KG1 (cell line): Measurements from ENCODE around the gene DUSP28.
"Not testable (repeated sequence)": the region's sequence is repeated elsewhere in the genome, so short reads cannot be mapped to it uniquely, and the experiment has no call there.

Experiments used
- DNase-seq: peaks from one replicate; lab custom pipeline; 2025; lab: John Stamatoyannopoulos, UW

DUSP28 gene

DNA sequence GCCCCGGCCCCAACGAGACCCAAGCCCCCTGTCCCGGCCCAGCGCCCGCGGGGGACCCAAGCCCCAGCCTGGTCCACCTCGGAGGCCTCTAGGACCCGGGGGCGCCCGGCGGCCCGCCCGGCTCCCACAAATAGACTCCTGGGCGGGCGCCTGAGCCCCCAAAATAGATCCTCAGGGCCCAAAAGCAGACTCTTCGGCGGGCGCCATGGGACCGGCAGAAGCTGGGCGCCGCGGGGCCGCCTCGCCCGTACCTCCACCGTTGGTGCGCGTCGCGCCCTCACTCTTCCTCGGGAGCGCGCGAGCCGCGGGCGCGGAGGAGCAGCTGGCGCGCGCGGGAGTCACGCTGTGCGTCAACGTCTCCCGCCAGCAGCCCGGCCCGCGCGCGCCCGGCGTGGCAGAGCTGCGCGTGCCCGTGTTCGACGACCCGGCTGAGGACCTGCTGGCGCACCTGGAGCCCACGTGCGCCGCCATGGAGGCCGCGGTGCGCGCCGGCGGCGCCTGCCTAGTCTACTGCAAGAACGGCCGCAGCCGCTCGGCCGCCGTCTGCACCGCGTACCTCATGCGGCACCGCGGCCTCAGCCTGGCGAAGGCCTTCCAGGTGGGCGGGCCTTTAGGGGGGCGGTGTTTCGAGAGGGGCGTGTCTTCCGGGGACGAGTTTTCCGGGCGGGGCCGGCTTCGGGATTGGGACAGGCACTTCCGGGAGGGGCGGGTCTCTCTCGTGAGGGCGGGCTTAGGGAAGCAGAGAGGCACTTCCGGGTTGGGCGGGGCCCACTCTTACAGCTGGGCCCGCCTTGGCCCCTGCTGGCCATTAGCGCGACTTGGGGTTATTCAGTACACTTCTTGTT lies 545 bp downstream of the DUSP28 start:
- DNase-seq, result peak; percentile 98

DNA sequence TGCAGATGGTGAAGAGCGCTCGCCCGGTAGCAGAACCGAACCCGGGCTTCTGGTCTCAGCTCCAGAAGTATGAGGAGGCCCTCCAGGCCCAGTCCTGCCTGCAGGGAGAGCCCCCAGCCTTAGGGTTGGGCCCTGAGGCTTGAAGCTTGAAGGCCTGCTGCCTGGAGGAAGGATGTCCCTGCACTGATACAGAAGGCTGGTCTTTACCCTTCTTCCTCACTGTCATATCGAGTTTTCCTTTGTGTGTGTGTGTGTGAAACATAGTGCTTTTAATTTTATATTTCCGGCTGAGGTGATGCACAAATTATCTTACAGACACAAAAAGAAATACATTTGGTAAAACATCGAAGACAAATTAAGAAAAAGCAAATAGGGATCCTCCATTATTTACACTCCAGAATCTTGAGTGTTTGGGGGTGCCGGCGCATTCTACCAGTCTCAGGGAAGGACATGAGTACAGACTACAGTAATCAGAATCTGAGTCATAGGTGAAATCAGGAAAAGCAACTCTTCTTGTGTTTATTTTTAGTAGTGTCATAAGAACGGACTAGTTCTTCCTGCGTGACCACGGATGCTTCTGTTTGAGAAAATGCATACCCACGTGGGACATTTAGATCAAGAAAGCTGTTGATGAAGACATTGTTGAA lies 1.3 kb downstream of the DUSP28 start:
- peak; percentile 64 for DNase-seq

DNA sequence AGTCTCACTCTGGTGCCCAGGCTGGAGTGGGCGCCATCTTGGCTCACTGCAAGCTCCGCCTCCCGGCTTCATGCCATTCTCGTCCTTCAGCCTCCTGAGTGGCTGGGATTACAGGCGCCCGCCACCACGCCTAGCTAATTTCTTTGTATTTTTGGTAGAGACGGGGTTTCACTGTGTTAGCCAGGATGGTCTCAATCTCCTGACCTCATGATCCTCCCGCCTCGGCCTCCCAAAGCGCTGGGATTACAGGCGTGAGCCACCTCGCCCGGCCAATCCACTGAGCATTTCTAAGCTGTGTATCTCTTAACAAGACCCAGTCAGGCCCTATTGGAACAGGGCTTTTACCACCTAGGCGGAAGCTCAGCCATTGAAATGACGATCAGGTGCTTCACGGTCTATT lies 3.1 kb downstream of the DUSP28 start:
- DNase-seq, result not testable (repeated sequence)

DNA sequence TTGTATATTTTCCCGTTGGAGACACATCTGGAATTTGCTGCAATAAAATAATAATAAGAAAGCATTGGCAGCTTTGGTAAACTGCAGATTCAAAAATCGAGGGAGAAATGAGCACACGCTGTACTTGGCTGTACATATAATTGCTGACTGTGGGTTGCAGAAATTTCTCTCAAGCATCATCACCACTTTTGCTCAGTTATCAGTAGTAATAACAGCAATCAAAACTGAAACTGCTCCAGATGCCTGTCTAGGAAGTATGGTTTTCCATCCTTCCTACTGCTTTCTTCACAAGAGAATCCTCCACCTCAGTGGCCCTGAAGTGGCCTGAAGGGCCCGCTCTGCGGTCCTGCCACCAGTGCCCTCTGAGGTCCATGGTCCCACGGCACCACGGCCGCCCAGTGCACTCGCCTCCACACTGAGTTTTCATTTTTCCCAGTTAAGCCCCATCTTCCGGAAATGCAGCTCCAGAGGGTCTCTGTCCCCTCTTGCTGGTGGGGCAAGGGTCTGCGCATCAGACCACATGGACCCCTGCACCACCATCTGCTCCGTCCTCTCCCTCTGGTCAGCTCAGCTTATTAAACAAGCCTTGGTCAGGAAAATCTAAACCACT lies 3.9 kb downstream of the DUSP28 start:
- no peak for DNase-seq

DNA sequence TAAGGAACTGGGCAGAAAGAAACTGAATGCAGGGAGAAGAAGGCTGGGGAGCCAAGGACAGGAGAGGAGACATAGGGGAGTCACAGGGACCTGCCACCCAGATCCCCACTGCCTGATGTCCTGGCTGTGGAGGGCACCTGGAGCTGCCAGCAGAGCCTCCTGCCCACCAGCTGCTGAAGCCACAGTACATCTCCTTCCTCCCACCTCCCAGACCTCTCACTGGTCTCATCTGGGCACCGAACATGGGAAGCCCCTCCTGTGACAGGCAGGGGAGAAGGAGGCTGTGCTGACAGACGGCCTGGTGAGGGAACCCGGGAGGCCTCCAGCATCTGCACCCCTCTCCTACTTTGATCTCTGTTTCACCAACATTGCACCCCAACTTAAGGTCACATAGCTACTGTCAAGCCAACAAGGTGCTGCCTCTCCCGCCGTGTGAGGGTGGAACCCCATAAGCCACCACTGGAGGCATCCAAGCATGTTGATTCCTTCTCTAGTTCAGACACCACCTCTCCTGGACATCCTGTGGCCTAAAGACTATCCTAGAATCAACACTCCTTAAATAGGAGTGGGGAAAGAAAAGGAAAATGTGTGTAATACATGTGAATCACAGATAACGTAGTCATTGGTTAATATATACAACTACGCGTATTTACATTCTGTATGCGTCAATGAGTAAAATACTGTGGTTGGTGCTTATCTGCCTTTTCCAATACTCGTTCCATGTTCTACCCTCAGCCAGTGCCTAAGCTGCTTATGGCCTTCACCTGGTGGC lies 4.6 kb downstream of the DUSP28 start:
- DNase-seq, result no peak

DNA sequence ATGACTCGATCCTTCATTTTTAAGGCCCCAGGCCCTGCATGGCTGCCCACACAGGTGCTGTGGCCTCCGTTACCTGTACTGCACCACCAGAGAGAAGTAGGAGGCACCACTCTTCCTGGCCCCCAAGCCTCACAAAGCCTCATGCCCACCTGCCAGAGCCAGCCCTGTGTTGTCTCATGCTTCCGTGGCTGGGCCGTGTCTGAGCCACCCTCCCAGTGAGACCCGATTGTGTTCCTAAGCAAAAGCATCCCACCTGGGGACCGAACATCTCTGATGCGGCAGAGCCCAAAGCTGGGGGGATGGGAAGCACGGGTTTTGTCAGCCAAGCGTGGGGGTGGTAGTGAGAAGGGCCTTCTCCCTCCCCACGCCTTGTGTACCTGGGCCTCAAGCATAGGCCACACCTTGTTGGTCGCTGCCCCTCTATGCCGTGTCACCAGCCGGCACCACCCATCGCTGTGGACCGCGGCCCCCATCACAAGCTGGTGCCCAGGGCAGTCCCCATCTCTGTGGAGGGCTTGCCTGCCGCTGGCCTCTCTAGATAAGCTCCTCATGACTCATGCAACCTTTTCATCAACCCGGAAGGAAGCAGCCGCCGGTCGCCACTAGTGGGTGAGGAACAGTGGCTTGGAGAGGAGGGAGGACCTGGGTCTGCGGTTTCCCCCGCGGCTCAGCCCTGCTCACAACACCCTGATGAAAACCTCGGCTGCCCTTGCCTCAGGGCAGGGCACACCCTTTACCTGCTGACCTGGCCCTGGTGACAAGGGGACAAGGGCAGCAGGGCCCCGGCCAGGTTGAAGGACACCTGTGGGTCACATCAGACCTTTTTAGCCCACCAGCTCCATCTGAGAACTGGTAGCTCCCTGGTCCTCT lies 5.4 kb downstream of the DUSP28 start:
- DNase-seq, result peak; percentile 78

DNA sequence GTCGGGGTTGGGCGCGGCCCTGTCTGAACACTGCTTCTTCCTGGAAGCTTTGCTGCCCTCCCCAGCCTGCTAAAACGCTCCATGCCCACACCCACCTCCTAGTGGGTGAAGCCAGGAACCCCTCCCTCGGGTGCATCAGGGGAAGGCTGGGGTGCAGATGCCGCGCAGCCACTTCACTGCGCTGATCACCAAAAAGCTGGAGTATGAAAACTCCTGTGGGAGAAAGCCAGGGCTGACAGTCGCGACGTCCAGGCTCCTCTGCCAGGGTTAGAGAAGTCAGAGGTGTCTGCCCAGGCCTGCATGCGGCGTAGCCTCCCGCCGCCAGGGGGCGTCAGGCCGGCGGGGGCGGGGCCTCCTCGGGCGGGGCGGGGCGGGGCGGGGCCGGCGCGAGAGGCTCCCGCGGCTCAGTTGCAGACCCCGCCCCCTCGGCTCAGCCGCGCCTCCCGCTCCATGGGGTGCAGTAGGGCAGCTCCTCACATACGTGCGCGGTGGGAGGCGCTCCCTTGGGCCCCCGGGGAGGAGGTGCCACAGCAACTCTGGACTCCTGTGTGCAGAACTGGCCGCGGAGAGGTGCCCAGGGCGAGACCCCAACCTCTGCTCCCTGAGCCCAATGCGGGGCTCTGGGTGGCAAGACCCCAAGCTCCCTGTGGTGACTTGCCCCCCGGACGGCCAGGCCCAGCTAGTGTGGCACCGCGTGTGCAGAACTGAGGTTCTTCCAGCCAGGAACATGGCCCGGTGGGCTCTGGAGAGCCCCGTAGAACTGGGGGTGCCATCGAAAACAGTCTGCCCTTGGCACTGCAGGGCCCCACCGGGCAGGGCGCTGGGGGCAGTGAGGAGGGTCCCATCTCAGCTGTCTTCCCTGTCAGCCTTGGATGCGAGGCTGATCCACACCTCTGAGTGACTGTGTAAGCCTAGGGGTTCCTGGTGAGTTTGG lies 6.3 kb downstream of the DUSP28 start:
- peak; percentile 58 for DNase-seq

DNA sequence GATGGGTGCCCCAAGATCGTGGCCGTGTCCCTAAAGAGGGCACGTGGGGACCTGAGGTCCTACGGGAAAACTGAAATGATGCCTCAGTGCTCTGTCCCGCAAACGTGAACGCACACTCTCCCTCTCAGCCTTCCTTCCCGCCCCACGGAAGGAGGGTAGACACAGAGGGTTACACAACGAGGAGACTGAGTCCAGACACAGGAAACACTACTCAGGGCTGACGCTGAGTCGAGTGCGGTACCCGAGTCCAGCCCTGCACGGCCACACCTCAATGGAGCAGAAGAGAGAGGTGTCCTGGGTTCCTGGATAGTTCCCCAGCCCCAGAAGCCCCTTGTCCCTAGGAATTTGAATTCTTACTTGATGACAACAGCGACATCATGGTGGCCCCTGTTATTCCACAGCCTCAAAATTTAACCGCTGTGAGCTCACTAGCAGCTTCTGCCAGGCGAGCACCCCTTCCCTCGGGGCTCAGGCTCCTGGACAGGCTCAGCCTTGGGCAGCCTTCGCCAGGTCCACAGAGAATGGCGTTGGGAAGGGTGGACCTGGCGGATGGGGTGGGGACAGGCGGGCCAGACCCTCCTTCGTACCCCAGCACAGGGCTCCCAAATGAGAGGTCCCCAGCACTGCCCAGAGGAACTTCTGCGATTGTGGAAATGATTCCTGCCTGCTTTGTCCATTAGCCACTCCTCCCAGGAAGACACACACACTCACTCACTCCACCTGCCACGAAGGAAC lies 7.1 kb downstream of the DUSP28 start:
- no peak for DNase-seq

DNA sequence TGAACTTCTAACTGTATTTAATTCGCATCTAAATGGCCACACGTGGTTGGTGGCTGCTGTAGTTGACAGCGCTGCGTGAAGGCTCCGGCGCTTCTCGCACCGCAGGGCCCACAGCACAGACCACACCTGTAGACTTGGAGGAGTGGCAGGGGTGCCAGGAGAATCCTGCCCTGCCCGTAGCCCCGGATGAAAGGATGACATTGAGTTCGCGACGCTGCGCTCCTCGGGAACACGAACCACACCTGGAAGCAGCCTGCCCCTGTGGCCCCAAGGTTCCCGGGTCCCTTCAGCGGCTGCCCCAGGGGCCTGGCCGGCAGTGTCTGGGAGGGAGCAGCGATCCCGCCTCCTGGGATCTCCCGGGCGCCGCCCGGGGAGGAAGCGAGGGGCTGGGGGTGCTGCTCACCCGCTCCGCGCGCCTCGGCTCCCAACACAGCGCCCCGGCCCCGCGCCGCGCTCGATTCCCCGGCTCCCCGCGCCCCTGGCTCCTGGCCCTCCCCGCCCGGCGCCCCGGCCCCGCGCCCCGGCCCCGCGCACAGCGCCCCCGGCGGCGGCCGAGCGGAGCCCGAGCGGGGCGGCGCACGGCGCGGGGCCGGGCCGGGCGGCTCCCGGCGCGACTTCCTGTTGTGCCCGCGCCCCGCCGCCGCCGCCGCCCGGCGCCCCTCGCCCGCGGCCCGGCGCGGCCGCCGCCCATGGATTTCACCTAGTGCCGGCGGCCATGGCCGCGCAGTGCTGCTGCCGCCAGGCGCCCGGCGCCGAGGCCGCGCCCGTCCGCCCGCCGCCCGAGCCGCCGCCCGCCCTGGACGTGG lies 7.9 kb downstream of the DUSP28 start, which contains the start of gene RNPEPL1:
Gene RNPEPL1 (plus strand): TSS at position 613 of the 806 bp plus-strand sequence. CDS start 103 bp downstream, at position 716.
- no peak for DNase-seq

DNA sequence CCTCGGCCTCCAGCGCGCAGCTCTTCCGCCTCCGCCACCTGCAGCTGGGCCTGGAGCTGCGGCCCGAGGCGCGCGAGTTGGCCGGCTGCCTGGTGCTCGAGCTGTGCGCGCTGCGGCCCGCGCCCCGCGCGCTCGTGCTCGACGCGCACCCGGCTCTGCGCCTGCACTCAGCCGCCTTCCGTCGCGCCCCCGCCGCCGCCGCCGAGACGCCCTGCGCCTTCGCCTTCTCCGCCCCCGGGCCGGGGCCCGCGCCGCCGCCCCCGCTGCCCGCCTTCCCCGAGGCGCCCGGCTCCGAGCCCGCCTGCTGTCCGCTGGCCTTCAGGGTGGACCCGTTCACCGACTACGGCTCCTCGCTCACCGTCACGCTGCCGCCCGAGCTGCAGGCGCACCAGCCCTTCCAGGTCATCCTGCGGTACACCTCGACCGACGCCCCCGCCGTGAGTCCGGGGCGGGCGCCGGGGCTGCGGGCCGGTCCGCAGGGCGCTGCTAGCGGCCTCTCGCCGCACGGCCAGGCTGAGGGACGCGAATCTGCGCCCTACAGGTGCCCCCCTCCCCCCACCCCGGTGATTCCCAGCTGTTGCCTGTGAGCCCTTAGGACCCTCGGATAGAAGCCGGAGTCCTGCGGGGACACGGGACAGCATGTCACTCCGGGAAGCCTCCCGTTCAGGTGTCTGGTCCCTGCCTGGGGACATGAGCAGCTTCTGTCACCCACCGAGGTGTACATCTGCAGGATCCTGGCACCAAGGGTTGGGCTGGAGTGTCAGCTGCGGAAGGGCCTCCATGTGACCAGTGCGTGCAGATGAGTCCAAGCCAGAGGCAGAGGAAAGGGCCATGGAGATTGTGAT lies 8.7 kb downstream of the DUSP28 start:
- peak; percentile 12 for DNase-seq

DNA sequence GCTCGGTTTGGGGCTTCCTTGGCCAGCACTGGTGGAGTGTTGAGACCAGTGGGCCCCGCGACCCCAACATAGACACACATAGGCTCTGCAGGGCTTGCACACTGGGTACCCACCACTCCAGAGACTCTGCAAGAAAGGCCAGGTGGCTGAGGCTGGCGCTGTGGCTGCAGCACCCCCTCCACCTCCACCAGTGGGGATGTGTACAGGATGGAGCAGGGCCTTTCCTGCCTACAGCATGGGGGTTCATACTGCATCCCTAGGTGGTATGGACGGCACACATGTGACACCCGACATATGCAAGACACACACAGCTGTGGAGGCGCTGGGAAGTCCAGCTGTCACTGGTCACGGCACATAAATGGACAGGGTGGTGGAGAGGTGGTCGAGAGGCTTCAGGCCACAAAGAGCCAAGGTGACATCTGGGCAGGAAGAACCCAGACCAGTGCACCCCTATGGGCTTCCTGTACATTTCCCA lies 9.4 kb downstream of the DUSP28 start:
- DNase-seq, result no peak

DNA sequence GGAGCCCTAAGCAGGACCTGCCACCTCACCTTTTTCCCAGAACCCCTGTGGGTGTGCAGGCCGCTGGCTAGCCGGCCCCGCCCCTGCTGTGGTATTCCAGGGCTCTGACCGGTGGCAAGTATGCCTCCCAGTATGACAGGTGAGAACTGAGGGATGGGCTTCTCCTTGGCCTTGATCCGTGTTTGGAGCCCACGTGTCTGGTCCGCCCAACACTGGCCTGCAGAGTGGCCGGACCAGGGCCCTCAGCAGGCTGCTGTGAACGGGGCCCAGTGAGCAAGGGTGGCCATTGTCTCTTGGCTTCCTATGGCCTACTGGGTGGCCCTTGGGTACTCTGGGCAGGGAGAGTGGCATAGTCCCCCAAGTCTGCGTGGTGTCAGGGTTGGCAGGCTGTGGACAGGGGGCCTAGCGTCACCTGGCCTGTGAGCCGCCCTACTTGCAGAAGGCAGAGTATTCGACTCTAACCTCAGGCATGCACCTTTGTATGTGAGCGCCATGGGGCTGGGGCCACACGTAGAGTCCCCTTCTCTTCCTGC lies 9.9 kb downstream of the DUSP28 start:
- no peak for DNase-seq

DNA sequence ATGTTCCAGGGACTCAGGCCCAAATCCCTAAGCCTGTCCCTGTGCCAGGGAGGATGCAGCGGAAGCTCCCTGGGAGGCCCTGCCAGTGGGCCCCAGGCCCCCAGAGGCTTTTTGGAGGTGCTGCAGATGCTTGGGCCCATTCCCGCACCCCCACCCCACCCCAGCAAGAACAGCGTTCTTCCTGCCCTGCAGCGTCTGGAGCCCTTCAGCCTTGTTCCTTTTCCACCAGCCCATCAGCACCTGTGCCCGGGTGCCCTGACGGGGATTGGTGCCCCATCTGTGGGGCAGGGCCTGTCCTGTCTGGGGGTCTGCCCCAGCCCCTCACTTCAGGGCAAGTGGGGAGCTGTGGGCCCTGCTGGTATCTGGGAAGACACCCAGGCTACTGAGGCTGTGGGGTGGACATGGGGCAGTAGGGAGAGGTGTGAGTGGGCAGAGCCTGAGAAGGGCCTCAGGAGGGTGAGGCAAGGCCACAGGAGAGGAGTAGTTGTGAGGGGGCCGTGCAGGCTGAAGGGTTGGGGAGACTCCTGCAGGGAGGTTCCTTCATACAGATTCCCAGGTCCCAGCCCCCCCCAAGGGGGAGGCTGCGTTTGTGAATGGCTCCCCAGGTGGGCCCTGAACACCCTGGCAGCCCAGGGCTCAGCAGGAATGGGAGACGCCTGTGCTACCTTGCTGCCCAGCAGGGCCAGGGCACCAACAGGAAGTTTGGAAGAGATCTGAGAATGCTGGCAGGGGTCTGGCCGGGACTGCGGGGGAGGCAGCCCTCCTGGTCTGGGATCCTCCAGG lies 10.6 kb downstream of the DUSP28 start:
- DNase-seq, result no peak

DNA sequence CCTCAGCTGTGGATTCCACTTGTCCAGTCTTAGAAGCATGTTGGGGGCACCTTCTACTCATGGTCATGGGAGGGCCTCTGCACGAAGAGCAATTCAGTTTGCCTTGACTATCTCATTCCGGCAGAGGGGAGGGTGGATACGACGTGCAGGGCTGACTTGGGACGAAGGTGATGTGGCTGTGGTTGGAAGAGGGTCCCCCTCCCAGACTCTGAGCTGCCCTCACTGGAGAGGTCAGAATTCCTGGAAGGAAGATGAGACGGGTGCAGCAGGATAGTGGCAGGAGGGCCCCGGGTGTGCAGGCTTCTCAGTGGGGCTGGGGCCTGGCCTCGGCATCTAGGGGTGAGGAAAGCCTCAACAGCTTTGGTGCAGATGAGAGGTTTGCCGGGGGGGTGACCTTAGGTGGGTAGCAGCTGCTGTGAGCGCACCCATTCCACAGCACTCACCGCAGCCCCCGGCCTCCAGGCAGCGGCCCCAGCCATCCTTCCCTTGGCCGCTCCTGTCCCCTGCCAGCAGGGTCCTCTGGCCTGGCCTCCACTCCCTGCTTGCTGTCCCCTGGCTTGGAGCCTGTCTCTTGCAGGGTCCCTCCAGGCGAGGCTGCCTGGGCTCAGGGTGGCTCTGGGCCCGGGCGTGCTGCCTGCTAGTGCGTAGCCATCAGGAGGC lies 11.3 kb downstream of the DUSP28 start:
- DNase-seq, result no peak

DNA sequence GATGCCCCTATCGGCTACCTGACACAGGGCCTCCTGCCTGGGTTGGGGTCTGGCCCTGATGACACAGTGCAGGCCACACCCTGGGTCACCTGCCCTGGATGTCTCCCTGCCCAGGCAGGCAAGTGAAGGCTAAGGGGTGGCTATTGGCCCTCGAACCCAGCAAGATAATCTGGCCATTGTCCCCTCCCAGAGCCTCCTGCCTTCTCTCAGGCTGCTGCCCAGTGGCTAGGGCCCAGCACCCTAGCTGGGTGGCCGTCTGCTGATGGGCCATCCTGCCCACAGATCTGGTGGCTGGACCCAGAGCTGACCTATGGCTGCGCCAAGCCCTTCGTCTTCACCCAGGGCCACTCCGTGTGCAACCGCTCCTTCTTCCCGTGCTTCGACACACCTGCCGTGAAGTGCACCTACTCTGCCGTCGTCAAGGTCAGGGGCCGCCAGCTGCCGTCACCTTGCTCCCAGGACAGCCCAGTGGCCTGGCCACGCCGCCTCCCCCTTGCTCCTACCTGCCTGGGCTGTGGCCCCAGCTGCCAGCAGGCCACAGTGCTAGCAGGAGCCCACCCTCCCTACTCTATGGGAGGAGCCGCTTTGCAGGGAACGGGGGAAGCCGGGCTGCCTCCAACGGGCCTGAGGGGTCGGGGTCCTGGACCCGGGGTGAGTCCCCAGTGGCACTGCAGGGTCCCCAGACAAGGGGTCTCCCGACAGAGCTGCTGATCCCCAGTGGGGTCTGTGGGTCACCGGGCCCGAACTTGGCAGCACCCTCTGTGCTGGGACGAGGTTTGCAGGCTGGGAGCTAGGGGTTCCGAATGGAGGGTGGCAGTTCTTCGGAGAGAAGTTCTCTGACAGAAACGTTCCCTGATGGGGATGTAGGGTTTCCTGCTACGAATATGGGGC lies 12.2 kb downstream of the DUSP28 start:
- DNase-seq, result no peak
